ENCODE measurements around the gene FFAR2.

FFAR2 gene

DNA sequence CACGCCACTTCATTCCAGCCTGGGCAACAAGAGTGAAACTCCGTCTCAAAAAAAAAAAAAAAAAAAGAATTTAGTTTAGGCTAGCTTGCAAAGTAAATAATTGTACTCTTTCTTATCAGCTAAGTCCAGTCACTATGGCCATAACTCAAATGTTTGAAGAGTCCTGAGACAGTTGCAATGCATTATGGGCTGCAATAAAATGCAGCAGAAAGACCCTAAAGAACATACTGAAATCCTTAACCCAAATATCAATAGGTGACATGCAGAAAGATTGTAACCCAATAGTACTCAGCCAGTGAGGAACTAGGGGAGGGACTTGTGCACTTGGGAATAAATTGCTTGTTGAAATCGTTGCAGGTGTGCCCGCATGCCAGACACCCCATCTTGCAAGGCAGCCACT, 20.9 kb upstream of the FFAR2 start:
- DNase-seq, result no peak

GRCh38 chr19:35429698-35430408, 18.2 kb upstream of the FFAR2 start:
- DNase-seq, result no peak

DNA sequence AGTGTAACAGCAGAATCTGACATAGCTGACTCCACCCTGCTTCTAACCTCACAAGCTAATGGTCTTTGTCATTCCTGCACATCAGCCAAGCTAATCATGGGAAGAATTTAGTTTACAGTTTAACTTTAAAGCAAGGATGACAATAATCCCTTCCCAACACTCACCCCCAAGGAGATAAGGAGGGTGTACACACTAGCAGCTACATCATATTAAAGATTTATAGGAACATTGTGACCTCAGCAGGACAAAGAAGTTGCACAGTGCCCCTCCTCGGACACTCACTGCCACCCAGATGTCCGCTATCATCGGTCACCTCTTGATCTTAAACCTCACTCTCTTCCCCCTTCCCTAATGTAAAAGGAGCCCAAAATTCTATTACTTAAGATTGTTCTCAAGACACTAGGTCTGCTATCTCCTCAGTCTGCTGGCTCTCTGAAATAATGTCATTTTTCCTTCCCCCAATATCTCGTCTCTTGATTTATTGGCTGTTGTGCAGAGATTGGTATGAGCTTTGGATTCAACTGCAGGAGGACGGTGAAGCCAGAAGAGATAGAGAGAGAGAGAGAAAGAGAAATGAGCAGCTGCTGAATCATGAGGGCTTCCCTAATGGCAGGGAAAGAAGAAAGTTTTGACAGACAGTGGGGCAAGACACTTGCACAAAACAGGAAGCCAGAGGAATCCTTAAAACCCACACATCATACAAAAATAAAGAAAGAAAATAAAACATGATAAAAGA, 17.5 kb upstream of the FFAR2 start:
- DNase-seq, result no peak

DNA sequence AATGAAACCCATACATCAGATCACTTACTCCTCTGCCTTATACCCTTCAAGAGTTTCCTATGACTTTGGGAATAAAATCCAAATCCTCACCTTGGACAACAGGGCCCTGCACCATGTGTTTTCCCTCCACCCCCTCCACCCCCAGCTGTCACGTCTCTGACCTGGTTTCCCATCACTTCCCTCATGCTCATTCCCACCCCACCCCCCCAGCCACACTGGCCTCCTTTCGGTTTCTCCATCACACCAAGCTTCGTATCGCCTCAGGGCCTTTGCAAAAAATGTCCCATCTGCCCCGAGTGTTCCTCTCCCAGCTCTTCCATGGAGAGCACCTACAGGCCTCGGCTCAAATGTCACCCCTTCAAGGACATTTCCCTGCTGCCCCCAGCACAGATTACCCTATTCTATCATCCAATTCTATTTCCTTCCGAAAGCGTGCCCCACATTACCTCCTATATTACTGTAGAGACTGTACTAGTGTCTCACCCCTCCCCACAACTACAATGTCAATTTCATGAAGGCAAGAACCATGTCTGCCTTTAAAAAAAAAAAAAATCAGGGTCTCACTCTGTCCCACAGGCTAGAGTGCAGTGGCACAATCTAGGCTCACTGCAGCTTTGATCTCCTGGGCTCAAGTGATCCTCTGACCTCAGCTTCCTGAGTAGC, 16.8 kb upstream of the FFAR2 start:
- no peak for DNase-seq

GRCh38 chr19:35432911-35433310, 15.1 kb upstream of the FFAR2 start:
- DNase-seq, result no peak

GRCh38 chr19:35433448-35433847, 14.6 kb upstream of the FFAR2 start:
- no peak for DNase-seq

- DNase-seq, result no peak
Measured at GRCh38 chr19:35435896-35436295, 12.2 kb upstream of the FFAR2 start.

DNA sequence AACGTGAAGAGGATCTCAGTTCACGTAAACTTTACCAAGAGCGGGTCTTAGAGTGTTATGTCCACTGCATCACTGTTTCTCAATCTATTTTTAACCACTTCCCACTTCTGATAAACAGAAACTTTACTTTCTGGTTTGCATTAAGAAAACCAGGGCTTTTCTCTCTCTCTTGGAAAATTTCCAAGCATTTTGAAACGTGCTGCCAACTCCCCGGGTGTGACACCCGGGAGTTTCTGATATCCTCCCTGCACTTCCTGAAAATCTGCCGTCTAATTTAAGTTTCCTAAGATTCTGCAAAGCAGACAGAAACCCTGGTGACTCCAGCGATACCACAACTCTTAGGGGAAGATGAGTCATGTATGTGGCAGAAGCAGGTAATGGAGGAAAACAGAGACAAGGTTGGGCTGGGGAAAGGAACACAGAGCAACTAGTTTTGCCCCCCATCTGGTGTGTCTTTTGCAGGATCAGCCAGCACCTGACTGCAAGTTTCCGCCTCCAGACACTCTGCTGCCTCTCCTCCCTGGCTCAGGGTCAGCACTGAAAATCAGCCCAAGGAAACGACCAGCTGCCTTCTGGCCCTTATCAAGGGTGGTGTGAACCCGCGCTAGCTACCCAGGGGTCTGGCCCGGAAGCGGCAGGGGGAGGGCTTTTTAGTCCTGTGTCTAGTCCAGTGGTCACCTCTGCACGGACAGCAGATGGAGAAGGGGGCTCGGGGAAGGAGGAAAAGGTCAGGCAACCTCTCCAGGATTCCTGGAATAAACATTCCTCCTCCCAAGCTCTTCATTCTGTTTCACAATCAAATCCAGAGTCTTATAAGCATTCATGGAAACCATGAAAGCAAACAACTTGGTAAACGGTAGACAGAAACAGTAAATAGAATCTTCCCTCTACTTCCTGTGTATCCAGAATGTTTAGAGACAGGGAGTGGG, 11.3 kb upstream of the FFAR2 start:
- DNase-seq, result no peak

DNA sequence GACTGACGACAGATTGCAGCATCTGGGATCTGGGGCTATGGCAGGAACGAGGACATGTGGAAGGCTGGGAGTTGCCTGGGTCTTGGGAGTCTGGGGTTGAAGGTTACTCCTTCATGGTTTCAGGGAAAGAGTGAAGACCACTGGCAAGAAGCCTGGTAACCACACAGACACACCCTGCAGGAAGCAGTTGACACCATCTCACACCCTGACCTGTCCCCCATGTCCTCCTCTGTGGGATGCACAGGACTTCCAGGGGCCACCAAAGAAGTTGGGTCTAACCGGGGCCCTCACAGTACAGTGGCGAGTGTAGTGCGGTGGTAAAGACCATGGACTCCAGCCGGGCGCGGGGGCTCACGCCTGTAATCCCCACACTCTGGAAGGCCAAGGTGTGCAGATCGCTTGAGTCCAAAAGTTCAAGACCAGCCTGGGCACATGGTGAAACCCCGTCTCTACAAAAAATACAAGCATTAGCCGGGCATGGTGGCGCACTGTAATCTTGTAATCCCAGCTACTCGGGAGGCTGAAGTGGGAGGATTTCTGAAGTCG, 10.6 kb upstream of the FFAR2 start:
- no peak for DNase-seq

- no peak for DNase-seq
Measured at GRCh38 chr19:35438096-35438495, 10.0 kb upstream of the FFAR2 start.

GRCh38 chr19:35438527-35438926, 9.5 kb upstream of the FFAR2 start:
- DNase-seq, result no peak

GRCh38 chr19:35439921-35440320, 8.1 kb upstream of the FFAR2 start:
- DNase-seq, result no peak

DNA sequence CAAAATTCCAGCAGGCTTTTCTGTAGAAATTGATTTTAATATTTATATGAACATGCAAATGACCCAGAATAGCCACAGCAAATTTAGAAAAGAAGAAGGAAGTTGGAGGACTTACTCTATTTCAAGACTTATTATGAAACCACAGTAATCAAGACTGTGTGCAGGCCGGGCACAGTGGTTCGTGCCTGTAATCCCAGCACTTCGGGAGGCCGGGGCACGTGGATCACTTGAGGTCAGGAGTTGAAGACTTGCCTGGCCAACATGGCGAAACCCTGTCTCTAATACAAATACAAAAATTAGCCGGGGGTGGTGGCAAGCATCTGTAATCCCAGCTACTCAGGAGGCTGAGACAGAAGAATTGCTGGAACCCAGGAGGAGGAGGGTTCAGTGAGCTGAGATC, 6.0 kb upstream of the FFAR2 start:
- no peak for DNase-seq

- DNase-seq, result no peak
Measured at GRCh38 chr19:35444735-35445134, 3.3 kb upstream of the FFAR2 start.

DNA sequence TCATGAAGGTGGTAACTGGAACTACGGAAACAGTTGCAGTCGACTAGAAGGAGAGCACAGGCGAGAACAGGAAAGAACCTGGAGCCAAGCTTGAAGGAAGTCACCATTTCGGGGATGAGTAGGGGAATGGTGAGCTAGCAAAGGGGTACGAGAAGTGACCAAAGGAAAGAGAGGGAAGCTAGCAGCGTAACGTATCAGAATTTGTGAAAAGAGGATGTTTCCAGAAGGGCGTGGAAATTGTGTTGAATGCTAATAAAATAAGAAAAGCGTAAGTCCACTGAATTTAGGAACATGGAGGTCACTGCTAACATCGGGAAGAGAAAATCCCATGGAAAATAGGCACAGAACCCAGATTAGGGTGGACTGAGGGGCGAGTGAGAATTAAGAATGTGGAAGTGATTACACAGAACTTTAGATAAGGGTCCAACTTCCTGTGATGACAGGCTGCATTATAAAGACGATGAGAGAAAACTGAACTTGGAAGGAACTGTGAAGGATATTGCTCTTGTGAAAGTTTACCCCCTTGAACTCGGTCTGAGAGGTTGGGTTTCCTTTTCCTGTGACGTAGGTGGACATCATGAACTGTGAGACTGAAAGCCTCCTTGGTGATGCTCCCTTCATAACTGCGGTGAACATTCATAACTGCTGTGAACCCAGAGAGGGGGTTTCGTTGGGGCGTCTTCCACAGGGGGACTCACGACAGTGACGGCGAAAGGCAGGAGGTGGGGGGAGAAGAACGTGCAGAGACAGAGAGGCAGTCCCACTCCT, 2.0 kb upstream of the FFAR2 start:
- no peak for DNase-seq

GRCh38 chr19:35449359-35450043, 1.4 kb downstream of the FFAR2 start:
- DNase-seq, result no peak

DNA sequence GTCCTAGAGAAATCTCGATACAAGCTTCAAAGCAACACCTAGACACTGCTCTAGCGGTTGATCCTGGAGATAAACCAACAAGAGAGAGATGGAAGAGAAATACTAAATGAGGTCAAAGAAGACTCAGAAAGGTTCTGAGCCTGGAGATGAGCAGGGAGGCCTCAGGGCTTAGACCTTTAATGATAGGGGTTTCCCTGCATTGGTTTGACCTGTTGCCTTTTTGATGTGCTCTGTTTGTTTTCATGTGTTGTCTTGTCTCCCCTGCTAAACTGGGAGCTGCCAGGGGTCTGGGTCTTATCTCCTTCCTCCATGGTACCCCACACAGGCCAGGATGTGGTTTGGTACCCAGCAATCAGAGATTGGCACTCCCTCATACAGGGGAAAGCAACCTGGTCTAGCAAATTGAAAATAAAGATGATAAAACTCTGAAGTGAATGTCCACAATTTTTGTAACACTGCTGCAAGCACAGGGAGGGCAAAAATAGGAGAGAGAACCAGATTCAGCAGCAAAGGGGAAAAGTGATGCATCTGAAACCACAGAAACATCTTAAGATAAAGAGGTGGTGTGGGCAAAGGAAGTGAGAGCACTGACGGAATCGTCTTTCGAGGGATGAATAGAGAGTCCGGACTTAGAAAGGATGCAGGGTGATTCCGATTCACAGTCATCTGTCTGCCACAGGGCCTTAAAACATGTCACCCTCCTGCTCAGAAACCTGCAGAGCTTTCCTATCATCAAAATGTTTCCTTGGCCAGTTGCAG, 3.5 kb downstream of the FFAR2 start:
- DNase-seq, result no peak

DNA sequence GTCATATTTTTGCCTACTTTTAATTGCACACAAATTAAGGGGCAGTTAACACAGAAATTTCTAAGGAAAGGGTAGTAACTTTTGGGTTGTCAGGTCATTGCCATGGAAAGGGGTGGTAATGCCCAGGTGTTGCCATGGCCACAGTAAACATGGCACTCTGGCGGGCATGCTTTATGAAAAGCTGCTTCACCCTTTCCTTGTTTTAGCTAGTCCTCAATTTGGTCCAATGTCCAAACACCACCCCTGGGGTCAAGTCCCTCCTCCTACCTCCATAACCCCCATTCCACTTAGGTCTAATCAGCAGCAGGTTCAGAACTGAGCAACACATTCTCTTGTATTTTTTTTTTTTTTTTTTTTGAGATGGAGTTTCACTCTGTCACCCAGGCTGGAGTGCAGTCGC, 6.6 kb downstream of the FFAR2 start:
- DNase-seq, result no peak

DNA sequence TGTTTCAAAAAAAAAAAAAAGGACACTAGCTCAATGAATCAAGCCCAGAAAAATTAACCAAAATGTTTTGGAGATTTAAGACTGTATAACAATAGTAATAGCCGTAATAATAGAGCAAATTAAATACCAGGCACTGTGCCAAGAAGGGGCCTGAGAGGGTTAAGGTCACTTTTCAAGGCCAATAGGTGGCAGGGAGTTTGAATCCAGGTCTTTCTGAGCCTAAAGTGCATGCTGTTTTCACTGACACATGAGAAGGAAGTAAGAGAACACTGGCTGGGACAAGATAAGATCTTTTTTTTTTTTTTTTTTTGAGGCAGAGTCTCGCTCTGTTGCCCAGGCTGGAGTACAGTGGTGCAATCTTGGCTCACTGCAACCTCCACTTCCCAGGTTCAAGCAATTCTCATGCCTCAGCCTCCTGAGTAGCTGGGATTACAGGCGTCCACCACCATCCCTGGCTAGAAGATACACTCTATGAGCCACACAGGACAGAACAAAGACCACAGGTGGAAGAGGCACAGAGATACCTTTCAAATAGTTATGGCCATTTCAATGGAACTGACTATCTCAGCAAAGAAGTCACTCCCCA, 7.7 kb downstream of the FFAR2 start:
- no peak for DNase-seq

DNA sequence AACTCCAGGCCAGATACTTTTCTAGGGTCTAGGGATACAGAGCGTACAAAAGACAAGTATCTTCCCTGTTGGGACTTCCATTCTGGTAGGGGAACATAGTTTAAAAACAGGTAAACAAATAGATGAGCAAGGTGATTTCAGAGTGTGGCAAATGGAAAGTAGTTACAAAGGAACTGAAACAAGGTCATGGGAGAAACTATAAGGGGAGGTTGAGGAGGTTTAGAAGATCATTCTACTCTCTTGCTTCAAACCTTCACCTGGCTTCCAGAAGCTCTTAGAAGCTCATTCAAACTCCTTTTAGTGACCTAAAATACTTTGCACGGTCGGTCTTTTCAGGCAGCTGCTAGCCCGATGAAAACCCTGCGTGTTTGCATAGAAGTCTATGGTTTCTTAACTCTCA, 9.1 kb downstream of the FFAR2 start:
- DNase-seq, result no peak
